M059J (cell line): Measurements from ENCODE around the gene UBLCP1. TPM values are rescaled to one million over a fixed set of nuclear protein-coding genes. Genes with fewer than 3 reads are reported as not detected.
"Not testable (repeated sequence)": the region's sequence is repeated elsewhere in the genome, so short reads cannot be mapped to it uniquely, and the experiment has no call there.

Source experiments
- DNase-seq: peaks from one replicate; pipeline ENCODE4 v3.0.0-alpha.2; 2012; ENCODE audit warnings: low read depth
- total RNA-seq: library from RNA; depleted of rRNA; stranded (reverse); fragments of >200 nt; shearing (Covaris generic); gene quantifications from 2 replicates; pipeline ENCODE4 v1.2.3, GENCODE V29; 2014; rRNA removed

The UBLCP1 gene, protein sequence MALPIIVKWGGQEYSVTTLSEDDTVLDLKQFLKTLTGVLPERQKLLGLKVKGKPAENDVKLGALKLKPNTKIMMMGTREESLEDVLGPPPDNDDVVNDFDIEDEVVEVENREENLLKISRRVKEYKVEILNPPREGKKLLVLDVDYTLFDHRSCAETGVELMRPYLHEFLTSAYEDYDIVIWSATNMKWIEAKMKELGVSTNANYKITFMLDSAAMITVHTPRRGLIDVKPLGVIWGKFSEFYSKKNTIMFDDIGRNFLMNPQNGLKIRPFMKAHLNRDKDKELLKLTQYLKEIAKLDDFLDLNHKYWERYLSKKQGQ
- total RNA-seq, result 29.9 and 36.4 TPM in 2 replicates

DNA sequence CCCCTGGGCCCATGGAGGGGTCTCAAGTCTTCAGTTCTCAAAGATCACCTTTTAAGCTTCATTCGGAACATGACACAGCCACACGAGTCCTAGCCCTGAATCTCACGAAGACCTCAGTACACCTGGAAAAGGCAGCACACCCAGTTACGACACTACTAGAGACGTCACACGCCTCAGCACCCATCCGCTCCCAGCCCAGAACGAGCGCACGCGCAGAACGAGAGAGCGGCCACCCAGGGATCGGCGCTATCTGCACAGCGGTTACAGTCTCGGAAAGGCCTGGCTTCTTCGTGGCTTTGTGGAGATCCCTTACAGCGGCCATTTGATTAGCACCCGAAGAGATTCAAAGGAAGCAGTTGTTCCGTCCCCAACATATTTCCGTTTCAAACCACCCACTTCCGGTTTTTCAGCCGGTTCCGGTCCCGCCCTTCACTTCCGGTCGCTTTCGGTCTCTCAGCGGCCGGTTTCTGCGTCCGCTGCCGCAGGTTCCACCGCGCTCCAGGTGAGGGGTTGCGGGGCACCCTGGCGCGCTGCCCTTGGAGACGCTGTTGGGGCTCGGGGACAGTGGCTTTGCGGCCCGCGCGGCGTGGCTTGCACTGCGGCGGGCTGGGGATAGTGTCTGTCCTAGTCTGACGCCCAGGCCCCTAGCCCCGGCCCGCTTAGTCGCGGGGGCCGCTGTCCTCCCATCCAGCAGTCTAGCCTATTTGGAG lies at the start of gene UBLCP1:
UBLCP1 (plus strand) TSS at position 432 of the 710 bp plus-strand sequence. CDS start 5,626 bp downstream, outside the sequence.
- peak; percentile 81 for DNase-seq

DNA sequence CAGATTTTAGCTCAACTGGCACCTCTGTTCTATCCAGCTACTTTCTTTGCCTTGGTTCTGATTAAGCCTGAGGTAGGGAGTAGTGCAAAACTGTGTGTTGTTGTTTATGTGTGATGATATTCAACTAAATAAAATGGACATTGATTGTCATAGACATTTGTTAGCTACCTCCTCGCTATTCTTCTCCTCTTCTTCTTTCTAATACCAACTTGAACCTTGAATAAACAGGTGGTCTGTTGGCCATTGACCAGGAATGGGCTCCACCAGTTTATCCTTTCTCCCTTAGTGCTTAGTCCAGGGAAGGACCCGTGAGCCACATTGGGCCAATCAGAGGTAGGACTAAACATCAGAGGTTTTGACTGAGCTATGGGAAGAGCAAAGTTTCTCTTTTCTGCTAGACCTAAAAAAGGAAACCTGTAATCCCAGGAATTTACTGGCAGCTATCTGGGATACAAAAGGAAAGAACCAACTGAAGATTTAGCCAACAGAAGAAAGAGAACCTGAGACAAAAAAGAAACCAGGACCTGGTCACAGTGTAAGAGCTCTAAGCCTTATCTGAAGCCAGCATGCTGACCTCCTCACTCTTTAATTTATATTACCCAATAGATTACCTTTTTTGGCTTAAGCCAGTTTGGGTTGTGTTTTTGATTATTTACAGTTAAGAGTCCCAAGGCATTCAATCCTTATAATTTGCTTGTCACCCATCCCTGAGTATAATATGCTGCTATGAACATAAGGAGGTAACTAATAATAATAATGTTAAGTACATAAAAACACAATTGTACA lies 48.4 kb upstream of the UBLCP1 start:
- DNase-seq, result no peak

DNA sequence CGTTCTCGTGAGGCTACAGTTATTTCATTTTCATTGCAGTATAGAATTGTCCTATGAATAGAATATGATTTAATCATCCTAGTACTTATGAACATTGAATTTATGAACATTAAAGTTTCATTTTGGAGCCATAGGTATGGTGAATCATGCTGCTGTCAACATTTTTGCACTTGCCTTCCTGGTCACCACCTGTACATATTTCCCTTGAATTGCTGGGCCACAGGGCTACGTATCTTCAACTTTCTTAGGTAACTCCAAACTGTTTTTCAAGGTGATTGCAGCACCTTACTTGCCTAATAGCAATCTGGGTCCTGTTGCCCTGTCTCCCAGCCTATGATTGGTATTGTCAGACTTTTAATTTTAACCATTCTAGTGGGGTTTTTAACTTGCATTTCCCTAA lies 47.2 kb upstream of the UBLCP1 start:
- no peak for DNase-seq

DNA sequence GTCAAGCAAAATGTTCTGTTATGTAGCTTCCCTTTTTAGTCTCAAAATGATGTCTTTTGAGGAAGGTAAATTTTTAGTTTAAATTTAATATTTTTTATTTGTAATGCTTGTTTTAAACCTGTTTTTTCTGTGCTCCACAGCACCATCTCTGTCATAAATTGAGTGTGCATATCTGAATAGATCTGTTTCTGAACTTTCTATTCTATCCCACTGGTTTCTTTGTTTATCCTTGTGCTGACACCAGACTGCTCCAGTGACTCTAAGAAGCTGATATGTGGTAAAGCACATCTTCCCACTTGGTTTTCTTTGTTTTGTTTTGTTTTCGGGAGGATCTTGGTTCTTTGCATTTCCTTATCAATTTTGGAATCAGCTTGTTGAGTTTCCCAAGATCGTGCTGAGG lies 46.6 kb upstream of the UBLCP1 start:
- DNase-seq, result no peak

DNA sequence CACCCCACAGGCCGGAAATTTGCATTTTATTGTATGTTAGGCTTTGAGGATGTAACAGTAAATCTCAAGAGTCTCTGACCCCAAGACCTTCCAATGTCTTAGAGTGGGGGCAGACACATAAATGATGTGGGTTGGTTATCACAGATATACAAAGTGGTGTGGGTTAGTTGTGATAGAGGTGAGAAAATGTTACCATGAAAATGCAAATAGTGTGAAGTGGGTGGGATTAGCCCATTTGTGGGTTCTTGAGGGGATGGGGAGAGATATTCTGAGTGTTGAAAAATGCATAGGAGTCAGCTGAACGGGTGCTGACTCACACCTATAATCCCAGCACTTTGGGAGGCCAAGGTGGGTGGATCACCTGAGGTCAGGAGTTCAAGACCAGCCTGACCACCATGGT lies 45.9 kb upstream of the UBLCP1 start:
- DNase-seq, result no peak

DNA sequence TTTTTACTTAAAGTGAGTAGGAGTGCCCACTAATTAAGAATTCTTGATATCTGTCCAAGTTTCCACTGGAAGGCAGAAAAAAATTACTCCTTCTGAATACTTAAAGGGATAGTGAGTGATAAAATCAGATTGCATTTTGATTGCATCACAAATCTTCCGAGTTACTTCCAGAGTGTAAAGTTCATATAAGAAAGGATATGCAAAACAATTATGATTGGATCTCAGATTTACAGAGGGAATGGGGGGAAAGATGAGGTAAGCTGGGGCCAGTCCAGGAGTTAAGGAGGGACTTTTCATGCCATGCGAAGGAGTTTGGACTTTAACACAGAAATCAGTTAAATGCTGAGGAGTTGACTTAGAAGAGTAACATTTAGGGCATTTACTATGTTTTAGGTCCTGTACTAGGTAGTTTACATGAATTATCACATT lies 44.5 kb upstream of the UBLCP1 start:
- DNase-seq, result peak; percentile 8

DNA sequence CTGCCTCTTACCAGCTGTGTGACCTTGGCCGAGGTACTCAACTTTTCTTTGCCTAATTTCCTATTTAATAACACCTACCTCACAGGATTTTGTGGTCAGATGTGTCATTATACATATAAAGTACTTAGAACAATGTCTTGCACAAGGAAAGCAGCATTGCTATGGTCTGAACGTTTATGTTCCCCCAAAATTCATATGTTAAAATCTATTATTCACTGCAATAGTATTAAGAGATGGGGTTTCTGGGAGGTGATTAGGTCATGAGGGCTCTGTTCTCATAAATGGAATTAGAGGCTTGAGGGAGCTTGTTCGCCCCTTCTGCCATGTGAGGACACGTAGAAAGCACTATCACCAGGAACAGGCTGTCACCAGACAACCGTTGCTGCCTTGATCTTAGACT lies 42.9 kb upstream of the UBLCP1 start:
- DNase-seq, result no peak

DNA sequence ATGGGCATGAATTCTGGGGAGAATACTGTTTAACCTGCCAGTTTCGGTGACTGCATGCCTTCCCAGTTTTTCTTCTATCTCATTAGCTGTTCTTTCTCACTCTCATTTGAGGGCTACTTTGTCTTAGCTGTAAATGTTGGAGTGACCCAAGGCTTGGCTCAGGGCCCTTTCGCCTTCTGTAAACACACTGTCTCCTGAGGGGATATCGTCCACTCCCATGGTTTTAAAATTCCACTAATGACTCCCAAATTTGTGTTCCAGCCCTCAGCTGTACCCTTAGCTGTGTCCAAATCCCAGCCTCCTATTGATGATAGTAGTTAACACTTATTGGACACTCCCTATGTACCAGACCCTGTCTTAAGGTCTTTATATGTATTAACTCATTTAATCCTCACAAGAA lies 39.6 kb upstream of the UBLCP1 start:
- no peak for DNase-seq

DNA sequence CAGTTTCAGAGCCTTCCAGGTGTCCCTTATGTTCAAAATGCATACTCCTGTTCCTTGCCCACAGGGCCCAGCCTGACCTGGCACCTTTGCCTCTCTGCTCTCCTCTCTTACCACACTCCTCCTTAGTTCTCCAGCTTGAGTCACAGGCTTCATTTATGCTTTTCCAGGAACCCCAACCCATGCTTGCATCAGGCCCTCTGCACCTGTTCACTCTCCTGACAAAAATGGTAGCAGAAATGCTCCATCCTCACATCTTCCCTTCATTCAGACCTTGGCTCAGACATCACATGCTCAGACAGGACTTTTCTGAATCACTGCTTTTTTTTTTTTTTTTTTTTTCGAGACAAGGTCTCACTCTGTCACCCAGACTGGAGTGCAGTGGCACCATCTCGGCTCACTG lies 38.6 kb upstream of the UBLCP1 start:
- no peak for DNase-seq

DNA sequence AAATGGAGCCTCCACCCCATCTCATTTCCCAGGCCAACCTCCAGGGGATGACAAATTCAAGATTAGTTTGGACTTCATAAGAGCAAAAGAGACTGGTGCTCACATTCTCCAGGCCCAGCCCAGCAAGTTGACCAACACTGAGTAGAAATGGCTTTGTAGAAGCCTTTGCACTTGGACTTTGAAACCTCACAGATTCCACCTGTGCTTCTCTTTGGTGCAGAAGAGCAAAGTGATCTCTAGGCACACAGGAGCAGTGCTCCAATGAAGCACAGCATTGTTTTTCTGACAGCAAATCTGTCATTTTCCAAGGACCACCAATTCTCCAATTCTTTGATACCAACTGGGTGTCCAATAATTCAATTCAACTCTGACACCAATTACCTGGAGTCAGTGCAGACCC lies 36.6 kb upstream of the UBLCP1 start:
- DNase-seq, result no peak

DNA sequence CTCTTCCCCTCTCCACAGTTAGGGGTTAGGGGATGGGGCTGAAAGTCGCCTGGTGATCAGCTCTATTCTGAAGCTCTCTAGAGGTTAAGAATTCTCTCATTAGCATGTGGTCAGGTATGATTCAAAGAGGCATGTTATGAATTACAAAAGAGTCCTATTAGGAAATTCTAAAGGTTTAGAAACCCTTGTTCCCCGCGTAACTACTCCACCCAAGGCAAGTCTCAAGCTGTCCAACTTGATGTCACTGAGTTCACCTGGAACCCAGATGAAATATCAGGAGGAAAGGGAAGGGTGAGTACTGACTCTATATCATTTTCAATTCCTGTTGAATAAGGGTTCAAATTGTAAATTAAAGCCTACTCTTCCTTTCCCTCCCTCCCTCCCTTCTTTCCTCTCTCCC lies 35.6 kb upstream of the UBLCP1 start:
- no peak for DNase-seq

DNA sequence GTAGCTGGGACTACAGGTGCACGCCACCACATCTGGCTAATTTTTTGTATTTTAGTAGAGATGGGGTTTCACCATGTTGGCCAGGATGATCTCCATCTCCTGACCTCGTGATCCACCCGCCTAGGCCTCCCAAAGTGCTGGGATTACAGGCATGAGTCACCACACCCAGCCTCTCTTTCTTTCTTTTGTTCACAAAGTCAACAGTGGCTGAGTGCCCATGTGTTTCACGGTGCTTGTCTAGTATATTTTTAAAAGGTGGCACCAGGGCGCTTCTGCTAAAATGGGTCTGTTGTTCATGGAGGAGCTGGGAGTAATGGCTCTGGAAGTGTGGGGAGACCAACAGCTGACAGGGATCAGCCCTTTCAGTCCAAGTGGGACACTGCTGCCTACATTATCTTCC lies 35.0 kb upstream of the UBLCP1 start:
- DNase-seq, result peak; percentile 63

DNA sequence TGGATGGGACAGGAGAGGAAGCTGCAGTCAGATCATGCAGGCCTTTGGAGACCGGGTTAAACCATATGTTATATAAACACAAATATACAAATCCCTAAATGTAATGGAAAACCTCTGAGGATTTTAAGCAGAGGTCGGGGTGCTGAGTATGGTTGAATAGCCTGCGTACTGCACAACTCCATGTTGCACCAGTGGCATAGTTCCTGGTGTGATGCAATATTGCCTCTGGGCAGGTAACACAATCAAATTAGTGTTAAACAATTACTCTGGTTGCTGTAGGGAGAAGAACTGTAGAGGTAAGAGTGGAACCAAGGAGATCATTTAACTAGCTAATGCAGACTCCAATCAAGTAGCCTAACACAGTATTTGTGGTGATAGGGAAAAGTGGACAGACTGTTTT lies 32.4 kb upstream of the UBLCP1 start:
- DNase-seq, result no peak

DNA sequence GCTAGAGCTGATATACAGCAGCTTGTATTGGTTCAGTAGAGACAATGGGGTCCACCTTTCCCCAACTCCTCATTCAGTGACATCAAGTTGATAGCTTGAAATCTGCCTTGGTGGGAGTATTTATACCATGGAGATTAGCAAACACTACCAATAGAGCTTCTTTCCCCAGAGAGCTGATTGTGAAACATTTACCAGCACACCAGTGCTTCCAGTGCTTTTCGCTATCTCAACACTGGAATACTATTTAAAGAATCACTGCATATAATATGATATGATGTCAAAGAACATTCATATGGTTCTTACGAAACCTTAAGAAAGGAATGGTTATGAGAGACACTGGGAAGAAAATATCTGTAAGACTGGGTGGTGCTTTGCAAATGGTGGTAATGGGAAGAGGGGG lies 31.9 kb upstream of the UBLCP1 start:
- DNase-seq, result no peak

DNA sequence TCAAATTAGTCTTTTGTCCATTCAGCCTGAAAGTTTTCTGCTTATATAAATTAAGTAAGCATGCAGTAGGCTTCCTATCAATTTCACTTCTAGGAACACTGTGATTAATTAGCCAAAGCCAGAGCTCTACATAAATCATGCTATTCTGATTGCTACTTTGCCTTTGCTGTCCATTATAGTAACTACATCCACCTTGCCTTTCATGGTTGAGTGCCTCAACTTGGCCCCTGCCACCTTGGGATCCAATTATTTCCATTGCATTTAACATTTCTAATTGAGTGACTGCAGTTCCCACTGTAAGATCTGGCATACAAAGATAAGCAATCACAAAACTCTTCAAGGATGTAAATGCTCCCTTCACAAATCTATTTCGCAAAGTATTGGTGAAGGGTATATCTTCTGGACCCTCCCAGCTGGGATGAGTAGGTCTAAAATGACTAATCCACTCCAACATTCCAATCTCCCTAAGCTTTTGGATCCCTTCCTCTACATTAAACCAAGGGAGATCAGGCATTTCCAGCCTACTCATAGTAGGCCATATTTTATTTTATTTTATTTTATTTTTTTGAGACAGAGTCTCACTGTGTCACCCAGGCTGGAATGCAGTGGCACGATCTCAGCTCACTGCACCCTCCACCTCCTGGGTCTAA lies 27.1 kb upstream of the UBLCP1 start:
- not testable (repeated sequence) for DNase-seq

DNA sequence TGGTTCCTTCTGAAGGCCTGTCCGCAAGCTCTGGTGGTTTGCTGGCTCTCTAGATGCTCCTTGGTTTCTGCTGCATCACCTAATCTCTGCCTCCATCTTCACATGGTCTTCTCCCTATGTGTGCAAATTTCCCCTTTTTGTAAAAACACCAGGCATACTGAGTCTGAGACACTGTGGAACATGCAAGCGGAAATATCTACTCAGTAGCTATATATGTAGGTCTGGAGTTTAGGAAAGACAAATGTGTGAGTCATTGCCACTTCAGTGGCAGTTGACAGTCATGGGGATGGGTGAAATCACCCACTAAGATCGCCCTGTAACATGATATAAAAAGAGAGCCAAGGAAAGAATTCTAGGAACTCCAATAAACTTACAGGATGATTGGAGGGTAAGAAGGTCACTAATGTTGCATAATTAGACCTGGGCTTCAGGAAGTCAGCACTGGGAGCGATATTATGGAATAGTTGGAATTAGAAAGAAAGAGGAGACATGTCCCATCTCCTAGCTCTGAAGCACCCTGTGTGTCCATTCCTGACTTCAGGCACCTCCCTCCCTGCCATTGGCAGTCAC lies 22.7 kb upstream of the UBLCP1 start:
- peak; percentile 92 for DNase-seq

DNA sequence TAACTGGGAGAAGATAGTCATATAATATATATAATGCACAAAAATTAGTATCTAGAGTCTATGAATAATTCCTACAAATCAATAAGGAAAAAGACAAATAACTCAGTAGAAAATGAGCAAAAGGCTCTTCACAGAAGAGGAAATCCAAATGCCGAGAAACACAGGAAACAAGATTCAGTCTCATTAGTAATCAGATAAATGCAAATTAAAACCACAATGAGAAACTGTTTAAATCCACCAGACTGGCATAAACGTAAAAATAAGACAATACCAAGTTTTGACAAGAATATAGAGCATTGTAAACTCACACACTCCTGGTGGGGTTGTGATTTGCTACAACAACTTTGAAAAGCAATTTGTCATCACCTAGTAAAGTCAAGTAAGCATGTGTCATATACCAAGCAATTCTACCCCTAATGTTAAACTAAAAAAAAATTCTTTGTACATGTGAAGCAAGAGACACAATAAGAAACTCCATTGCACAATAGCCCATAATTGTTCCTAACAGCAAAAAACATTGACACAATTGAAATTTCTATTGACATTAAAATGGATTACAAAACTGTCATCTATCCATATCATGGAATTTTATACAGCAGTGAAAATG lies 21.0 kb upstream of the UBLCP1 start:
- DNase-seq, result peak; percentile 50

DNA sequence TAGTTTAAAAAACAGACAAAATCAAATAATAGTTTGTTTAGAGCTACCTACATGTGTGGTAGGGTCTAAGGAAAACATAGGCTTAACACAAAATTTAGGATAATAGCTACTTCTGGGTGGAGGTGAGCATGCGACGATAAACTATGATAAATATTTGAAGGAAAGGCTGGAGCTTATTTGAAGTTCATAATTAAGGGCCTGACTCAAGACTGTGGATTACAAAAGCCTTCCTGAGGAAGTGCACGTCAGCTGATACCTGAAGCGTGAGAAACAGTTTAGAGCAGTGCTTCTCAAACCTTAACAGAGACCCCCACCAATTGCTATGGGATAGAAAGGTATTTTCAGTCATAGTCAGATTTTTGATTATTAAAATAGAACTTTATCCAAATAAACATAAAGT lies 20.4 kb upstream of the UBLCP1 start:
- peak; percentile 16 for DNase-seq

DNA sequence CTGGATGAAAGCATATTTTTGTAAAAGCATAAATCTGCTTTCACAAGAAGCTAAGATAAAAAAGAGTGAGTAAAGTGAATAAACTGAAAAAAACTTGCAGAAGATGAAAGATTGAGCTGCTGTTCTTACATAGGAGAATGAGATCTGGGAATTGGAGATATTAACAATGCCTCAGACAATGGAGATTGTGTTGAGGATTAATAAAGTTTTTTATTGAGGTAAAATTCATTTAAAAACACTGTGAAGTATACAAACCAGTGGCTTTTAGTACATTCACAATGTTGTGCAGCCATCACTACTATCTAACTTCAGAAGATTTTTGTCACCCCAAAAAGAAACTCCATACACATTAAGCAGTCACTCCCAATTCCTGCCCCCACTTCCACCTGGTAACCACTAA lies 19.7 kb upstream of the UBLCP1 start:
- DNase-seq, result no peak

DNA sequence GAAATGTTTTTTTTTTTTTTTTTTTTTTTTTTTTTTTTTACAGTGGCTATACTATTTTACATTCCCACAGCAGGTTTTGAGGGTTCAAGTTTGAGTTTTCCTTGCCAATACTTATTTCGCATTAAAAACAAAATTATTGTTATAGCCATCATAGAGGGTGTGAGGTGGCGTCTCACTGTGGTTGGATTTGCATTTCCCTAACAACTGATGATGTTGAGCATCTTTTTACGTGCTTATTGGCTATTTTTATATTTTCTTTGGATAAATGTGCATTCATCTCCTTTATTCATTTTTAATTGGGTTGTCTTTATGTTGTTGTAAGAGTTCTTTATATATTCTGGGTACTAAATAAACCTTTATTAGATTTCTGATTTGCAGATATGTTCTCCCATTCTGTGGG lies 18.9 kb upstream of the UBLCP1 start:
- DNase-seq, result no peak

DNA sequence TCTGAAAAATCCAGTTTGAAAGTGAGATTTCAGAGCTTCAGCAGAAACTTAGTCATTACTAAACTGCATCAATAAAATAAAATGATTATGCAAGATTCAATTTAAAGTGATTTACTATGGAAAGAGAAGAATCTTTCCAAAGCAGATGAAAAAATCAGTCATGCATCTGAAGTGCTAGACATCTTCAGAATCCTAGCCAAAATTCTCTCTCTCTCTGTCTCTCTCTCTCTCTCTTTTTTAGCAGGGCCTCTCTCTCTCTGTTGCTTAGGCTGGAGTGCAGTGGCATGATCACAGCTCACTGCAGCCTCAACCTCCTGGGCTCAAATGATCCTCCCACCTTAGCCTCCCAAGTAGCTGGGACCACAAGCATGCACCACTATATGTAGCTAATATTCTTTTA lies 18.2 kb upstream of the UBLCP1 start:
- no peak for DNase-seq
